Prostate gland (tissue), 2 donors: ENCODE measurements around the gene SLC35G1.

ENCODE experiments used
- CTCF ChIP-seq, 4 experiments: fragments of 200-600 bp in 2 of 4; fragments of 450-650 bp in 2 of 4; sonication (generic) in 2 of 4; IDR thresholded peaks; 1 replicate in 3 of 4; 2 replicates in 1 of 4; pipeline ENCODE4 v1.5.1; 2016 to 2019; ENCODE audit warnings: antibody characterized with exemption in 4 of 4, mild to moderate bottlenecking in 2 of 4, moderate library complexity in 2 of 4
- POLR2A ChIP-seq: fragments of 450-650 bp; IDR thresholded peaks from one replicate; pipeline ENCODE4 v1.6.1; 2016; ENCODE audit warnings: antibody characterized with exemption, mild to moderate bottlenecking
- POLR2AphosphoS5 ChIP-seq: sonication (generic); formaldehyde crosslinking; IDR thresholded peaks from one replicate; pipeline ENCODE4 v1.6.1; 2017; ENCODE audit warnings: antibody characterized with exemption

GRCh38 chr10:93844979-93845626 lies 48.7 kb upstream of the SLC35G1 start:
- TF ChIP-seq CTCF (IDR thresholded peaks at IDR 0.05) (no peak), POLR2AphosphoS5 (no peak), POLR2A (no peak)
